Kidney epithelial cell (primary cell): ENCODE results near the gene CDK19. TPM values are rescaled to one million over a fixed set of nuclear protein-coding genes. Genes with fewer than 3 reads are reported as not detected.
A peak's percentile ranks its signal among the peaks of the same experiment; 100 is the strongest.

Experiments used
- DNase-seq: peaks from one replicate; pipeline ENCODE4 v3.0.0-alpha.2; 2010; ENCODE audit warnings: low read depth
- H3K27me3 ChIP-seq: 2 replicates; pipeline ENCODE4 v1.6.0; 2011; ENCODE audit warnings: low read length; ENCODE audit not compliant: control insufficient read depth, insufficient read depth
- H3K36me3 ChIP-seq: 2 replicates; pipeline ENCODE4 v1.5.1; 2011; ENCODE audit warnings: low read length; ENCODE audit not compliant: control insufficient read depth, insufficient read depth
- H3K4me3 ChIP-seq: 2 replicates; pipeline ENCODE4 v1.5.1; 2011; ENCODE audit warnings: low read depth, mild to moderate bottlenecking, control low read depth, low read length
- CTCF ChIP-seq: IDR thresholded peaks from 2 replicates; pipeline ENCODE4 v1.5.1; 2011; ENCODE audit warnings: mild to moderate bottlenecking, moderate library complexity, low read length, control low read depth, inconsistent platforms; ENCODE audit not compliant: insufficient read depth, poor library complexity, severe bottlenecking
- total RNA-seq: library from RNA; depleted of rRNA; stranded (reverse); fragments of >200 nt; gene quantifications from 2 replicates; pipeline ENCODE4 v1.2.3, GENCODE V29; 2015

CDK19 gene
- total RNA-seq, 1 donor from 2014 or later: 17.6 TPM

DNA sequence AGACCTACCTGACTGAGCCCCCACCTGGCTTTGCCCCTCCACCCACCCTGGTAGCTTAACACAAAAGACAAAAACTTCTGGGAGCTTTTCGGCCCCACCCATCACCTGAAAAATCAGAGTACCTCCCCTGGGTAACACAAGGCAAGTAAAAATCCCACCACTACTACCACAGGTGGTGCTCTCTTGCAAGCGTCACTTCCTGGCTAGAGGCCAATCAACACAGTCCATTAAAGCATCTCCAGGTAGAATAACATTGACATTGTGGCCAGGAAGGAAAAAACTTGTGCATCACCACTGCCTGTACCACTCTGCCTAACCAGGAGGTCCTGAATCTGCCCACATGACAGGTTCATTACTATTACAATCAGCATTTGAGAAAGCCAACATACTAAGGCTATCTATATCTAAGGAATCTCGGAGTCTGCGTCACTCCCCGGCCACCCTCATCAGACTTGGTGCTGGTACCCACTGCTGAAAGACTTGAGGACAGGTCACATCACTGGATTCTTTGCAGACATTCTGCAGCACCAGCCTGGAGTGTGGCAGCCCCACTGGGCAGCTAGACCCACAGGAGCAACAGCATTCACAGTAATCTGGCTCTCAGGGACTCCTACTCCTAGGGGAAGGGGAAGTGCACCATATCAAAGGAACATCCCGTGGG is 125.9 kb downstream of the CDK19 start:
- no peak for DNase-seq
- TF ChIP-seq CTCF: no peak
- H3K27me3 ChIP-seq: no peaks in the 10 kb centered on the region
- no peak overlapping the region for H3K4me3 ChIP-seq
- H3K36me3 ChIP-seq: no peaks in the 10 kb centered on the region

DNA sequence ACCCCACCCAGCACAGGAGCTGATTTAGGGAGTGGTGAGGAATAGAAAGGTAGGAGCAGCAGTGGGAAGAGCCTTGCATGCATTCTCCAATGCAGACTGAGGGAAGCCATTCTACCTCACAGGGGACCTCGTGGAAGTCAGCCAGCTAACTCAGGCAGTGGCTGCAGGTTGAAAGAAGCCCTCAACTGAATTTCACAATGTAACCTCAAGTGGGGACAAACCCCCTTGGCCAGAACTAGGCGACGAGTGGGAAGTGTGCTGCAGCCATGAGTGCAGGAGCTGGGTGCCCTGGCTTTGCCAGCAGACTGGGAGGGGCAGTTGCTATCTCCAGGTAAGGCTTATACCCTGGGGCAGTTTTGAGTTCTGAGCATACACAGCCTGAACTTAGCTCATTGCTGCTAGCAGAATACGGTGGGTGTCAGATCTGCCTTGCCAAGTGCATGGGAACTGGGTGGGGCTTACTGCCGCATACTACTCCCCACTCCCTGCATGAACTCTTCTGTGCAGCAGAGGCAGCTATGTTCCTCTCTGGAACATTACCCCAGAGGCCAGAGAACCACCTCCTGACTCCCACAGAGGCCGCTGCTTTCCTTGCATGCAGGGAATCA is 126.5 kb downstream of the CDK19 start:
- Histone ChIP-seq H3K36me3 (no peaks in the 10 kb centered on the region), H3K27me3 (no peaks in the 10 kb centered on the region), H3K4me3 (no peak overlapping the region)
- no peak for TF ChIP-seq CTCF
- no peak for DNase-seq

DNA sequence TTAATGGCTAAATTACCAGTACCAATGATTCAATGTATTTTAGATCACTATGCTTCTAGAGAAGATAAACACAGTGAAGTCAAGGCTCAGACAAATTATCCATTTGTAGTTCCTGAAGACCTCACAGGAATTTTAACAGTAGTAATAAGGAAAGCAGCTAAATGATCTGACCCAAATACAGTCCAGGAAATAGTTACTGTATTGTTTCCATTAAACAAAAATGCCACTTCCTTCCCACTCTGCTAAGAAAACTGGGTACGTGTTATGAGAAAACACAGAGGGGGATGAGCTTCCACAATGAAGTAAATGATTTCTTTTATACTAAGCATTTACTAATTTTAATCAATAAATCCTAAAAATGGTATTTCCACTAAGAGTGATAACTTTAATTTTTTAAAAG is 127.9 kb downstream of the CDK19 start:
- no peak overlapping the region for H3K4me3 ChIP-seq
- no peak for DNase-seq
- H3K36me3 ChIP-seq: no peaks in the 10 kb centered on the region
- no peak for TF ChIP-seq CTCF
- H3K27me3 ChIP-seq: no peaks in the 10 kb centered on the region

DNA sequence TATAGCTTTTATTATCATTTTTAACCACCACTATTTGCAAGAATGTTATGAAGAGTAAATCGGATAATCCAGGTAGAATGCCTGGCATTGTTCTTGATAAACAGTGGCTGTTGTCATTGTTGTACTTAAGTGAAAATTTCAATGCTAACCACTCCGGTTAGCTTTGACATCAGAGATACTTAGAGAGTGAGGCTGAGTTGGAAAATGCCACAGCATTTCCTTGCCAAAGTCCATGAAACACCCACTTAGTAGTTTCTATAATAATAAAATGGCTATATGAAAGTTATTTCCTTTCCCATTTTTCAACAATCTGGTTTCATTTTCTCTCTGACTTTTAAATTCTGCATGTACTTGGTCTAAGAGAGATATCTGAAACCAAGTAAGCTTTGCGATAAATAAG is 132.0 kb downstream of the CDK19 start:
- no peaks in the 10 kb centered on the region for H3K36me3 ChIP-seq
- DNase-seq: no peak
- no peak for TF ChIP-seq CTCF
- no peaks in the 10 kb centered on the region for H3K27me3 ChIP-seq
- H3K4me3 ChIP-seq: no peak overlapping the region

- H3K27me3 ChIP-seq: no peaks in the 10 kb centered on the region
- H3K4me3 ChIP-seq: no peak overlapping the region
- peak; percentile 65 for TF ChIP-seq CTCF
- peak; percentile 54 for DNase-seq
- no peaks in the 10 kb centered on the region for H3K36me3 ChIP-seq
Measured at GRCh38 chr6:110682460-110682853, 132.8 kb downstream of the CDK19 start.
